ENCODE measurements around the gene SLC25A17.
"Not testable (repeated sequence)": the region's sequence is repeated elsewhere in the genome, so short reads cannot be mapped to it uniquely, and the experiment has no call there.

Gene SLC25A17

GRCh38 chr22:40818747-40819598 lies at the start of gene SLC25A17:
TSS of gene SLC25A17 (minus strand) at chr22:40819346. CDS start at chr22:40819248, 98 bp downstream.
- no peak for TF ChIP-seq CTCF (IDR thresholded peaks at IDR 0.05)
- H3K27ac ChIP-seq = peak within 1 kb of the TSS; percentile 49
- H3K27me3 ChIP-seq (ENCODE audit: control insufficient read depth, insufficient read depth, low read length) = no peaks in the 10 kb centered on the region
- H3K4me2 ChIP-seq (ENCODE audit: low read length) = peak within 1 kb of the TSS; percentile 98
- no peak within 1 kb of the TSS for H3K9ac ChIP-seq
- no peaks in the 10 kb centered on the region for H3K36me3 ChIP-seq (ENCODE audit: control insufficient read depth, insufficient read depth, low read length)
- peak within 1 kb of the TSS; percentile 100 for H3K4me3 ChIP-seq (ENCODE audit: low read depth, low read length)
- H3K9me3 ChIP-seq (ENCODE audit: control insufficient read depth, low read length) = no peaks in the 10 kb centered on the region
- peaks cover 7% of the 10 kb centered on the region for H3K4me1 ChIP-seq
- peak within 1 kb of the TSS; percentile 99 for H2AFZ ChIP-seq
- H3K79me2 ChIP-seq = peaks cover 19% of the 10 kb centered on the region

- not testable (repeated sequence) for H2AFZ ChIP-seq; H3K27ac ChIP-seq; H3K79me2 ChIP-seq; H3K27me3 ChIP-seq (ENCODE audit: control insufficient read depth, insufficient read depth, low read length); H3K4me3 ChIP-seq (ENCODE audit: low read depth, low read length); H3K4me2 ChIP-seq (ENCODE audit: low read length); H3K36me3 ChIP-seq (ENCODE audit: control insufficient read depth, insufficient read depth, low read length); H3K9me3 ChIP-seq (ENCODE audit: control insufficient read depth, low read length); H3K9ac ChIP-seq; H3K4me1 ChIP-seq
Observed at GRCh38 chr22:40868379-40868778, 49.2 kb upstream of the SLC25A17 start.

DNA sequence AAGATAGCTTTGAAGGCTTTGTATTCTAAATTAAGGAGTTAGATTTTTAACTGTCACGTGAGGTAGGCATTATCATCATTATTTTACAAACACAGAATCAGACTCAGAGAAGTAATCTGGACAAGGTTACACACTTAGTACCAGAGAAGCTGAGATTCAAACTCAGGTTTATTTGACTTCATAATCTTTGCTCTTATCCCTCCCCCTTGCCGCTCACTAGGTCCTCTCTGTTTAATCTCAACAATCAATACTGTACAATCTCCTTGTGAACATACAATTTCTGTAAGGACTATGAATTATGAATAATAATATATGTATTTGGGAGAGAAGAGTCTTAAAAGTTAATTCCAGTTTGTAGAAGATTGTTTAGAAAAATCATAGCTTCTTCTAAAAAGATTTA lies 48.0 kb upstream of the SLC25A17 start:
- Histone ChIP-seq H3K4me1 (no peaks in the 10 kb centered on the region), H2AFZ (no peak overlapping the region), H3K79me2 (peaks cover 10% of the 10 kb centered on the region), H3K36me3 (ENCODE audit: control insufficient read depth, insufficient read depth, low read length) (no peaks in the 10 kb centered on the region), H3K4me2 (ENCODE audit: low read length) (no peak overlapping the region), H3K27ac (no peak overlapping the region), H3K27me3 (ENCODE audit: control insufficient read depth, insufficient read depth, low read length) (no peaks in the 10 kb centered on the region), H3K9me3 (ENCODE audit: control insufficient read depth, low read length) (no peaks in the 10 kb centered on the region), H3K9ac (no peak overlapping the region), H3K4me3 (ENCODE audit: low read depth, low read length) (no peak overlapping the region)
- no peak for TF ChIP-seq CTCF (IDR thresholded peaks at IDR 0.05)

GRCh38 chr22:40862537-40862936 lies 43.4 kb upstream of the SLC25A17 start:
- TF ChIP-seq CTCF (IDR thresholded peaks at IDR 0.05) = no peak
- no peak overlapping the region for H3K27ac ChIP-seq
- H3K9ac ChIP-seq = peak overlapping the region; percentile 19

DNA sequence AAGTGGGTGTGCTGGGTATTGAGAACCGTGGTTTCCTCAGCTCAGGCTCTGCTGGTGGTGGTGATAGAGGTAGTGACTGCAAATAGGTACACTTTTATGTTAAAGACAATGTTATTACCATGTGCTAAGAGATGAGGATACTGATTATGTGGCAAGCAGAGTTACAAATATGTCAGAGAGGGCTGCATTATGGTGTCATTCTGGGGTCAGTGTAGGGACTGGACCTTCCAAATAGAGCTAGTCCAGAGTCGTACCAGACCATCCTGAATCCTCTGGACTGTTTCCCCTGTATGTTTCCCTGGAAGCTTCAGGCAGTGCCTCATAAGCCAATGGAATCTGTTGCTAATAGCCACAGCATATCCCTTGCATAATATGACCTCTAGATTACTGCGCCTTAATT lies 42.9 kb upstream of the SLC25A17 start, which contains the start of gene DNAJB7:
DNAJB7 (minus strand) TSS at position 101 of the 400 bp plus-strand sequence. CDS start 119 bp downstream, outside the sequence.
- Histone ChIP-seq H3K4me3 (ENCODE audit: low read depth, low read length) (no peak within 1 kb of the TSS), H3K4me2 (ENCODE audit: low read length) (no peak within 1 kb of the TSS), H3K27ac (no peak within 1 kb of the TSS), H3K9me3 (ENCODE audit: control insufficient read depth, low read length) (no peaks in the 10 kb centered on the region), H3K79me2 (peaks cover 12% of the 10 kb centered on the region), H3K4me1 (no peaks in the 10 kb centered on the region), H2AFZ (no peak within 1 kb of the TSS), H3K27me3 (ENCODE audit: control insufficient read depth, insufficient read depth, low read length) (no peaks in the 10 kb centered on the region), H3K36me3 (ENCODE audit: control insufficient read depth, insufficient read depth, low read length) (no peaks in the 10 kb centered on the region), H3K9ac (peak within 1 kb of the TSS; percentile 19)
- TF ChIP-seq CTCF (IDR thresholded peaks at IDR 0.05) = no peak

More at GRCh38 chr22:40862537-40862936, 43.4 kb upstream of the SLC25A17 start:
- Histone ChIP-seq H3K79me2 (peaks cover 12% of the 10 kb centered on the region), H3K27me3 (ENCODE audit: control insufficient read depth, insufficient read depth, low read length) (no peaks in the 10 kb centered on the region), H3K9me3 (ENCODE audit: control insufficient read depth, low read length) (no peaks in the 10 kb centered on the region), H3K4me1 (no peaks in the 10 kb centered on the region), H2AFZ (no peak overlapping the region), H3K36me3 (ENCODE audit: control insufficient read depth, insufficient read depth, low read length) (no peaks in the 10 kb centered on the region), H3K4me3 (ENCODE audit: low read depth, low read length) (no peak overlapping the region), H3K4me2 (ENCODE audit: low read length) (no peak overlapping the region)
